Activated CD4-positive, alpha-beta memory T cell treated with anti-CD3 and anti-CD28 coated beads, Interleukin-2, amount 10 ng/mL, durations not matched to agents 7 days and 5 days (primary cell): ENCODE results near the gene BFAR. TPM values are rescaled to one million over a fixed set of nuclear protein-coding genes. Genes with fewer than 3 reads are reported as not detected.
A peak's percentile ranks its signal among the peaks of the same experiment; 100 is the strongest.

Source experiments
- CTCF ChIA-PET: fragments of 350-600 bp; sonication (Branson Sonifier 250); formaldehyde crosslinking; loops from one replicate; lab custom pipeline; 2021; ENCODE audit warnings: antibody characterized with exemption, inconsistent platforms; lab: Charles Lee
- POLR2A ChIA-PET: fragments of 350-600 bp; sonication (Branson Sonifier 250); formaldehyde crosslinking; loops from one replicate; lab custom pipeline; 2021; ENCODE audit warnings: antibody characterized with exemption; lab: Charles Lee
- DNase-seq: peaks from one replicate; pipeline ENCODE4 v3.0.0-alpha.2; 2020
- H3K27ac Mint-ChIP-seq: one replicate; pipeline ENCODE4 v1.8.0; 2021; ENCODE audit warnings: mild to moderate bottlenecking, mixed read lengths
- H3K27me3 Mint-ChIP-seq: one replicate; pipeline ENCODE4 v1.8.0; 2021; ENCODE audit warnings: mixed read lengths
- H3K36me3 Mint-ChIP-seq: one replicate; pipeline ENCODE4 v1.8.0; 2021; ENCODE audit warnings: low read depth, mixed read lengths
- H3K4me1 Mint-ChIP-seq: one replicate; pipeline ENCODE4 v1.8.0; 2021; ENCODE audit warnings: mixed read lengths
- H3K4me3 Mint-ChIP-seq: one replicate; pipeline ENCODE4 v1.8.0; 2021; ENCODE audit warnings: mild to moderate bottlenecking, mixed read lengths
- H3K9me3 Mint-ChIP-seq: one replicate; pipeline ENCODE4 v1.8.0; 2021; ENCODE audit warnings: mixed read lengths
- total RNA-seq, 2 experiments: library from RNA; stranded (reverse); gene quantifications; one replicate each; pipeline ENCODE4 v1.2.3, GENCODE V29; 2021

The BFAR gene
- total RNA-seq, 2 experiments from 2014 or later = 62.3 to 68.8 TPM

DNA sequence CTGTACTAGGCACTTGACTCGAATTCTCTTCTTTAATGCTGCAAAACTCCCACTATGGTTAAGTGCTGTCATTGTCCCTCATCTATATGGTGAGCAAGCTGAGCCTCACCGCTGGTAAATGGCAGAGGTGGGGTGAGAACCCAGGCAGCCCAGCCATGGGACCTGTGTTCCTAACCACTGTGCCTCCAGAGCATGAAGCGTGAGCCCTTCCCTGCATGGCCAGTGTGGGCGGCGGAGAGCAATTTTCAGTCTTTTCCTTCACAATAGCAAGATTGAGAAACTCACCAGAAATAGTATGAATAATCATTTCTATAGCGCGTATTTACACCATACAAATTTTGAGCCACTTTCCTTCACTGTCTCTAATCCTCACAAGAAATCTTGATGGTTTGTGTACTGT is 9.2 kb downstream of the BFAR start:
- Mint-ChIP-seq H3K4me1 (peaks cover 24% of the 10 kb centered on the region), H3K4me3 (no peak overlapping the region), H3K27ac (no peak overlapping the region), H3K36me3 (peaks cover 40% of the 10 kb centered on the region), H3K27me3 (no peaks in the 10 kb centered on the region), H3K9me3 (no peaks in the 10 kb centered on the region)
- CTCF ChIA-PET = no interaction called here
- POLR2A ChIA-PET = interaction anchor here (0.8 to 1.5 kb wide), 2 partner anchors 8 to 10 kb away, joined by 3 to 5 read pairs; no protein-coding TSS in a partner anchor
- no peak for DNase-seq

- Mint-ChIP-seq H3K9me3 (no peaks in the 10 kb centered on the region), H3K27ac (no peak overlapping the region), H3K4me1 (peaks cover 3% of the 10 kb centered on the region), H3K27me3 (no peaks in the 10 kb centered on the region), H3K36me3 (peaks cover 54% of the 10 kb centered on the region), H3K4me3 (no peak overlapping the region)
- POLR2A ChIA-PET = no interaction called here
- CTCF ChIA-PET = no interaction called here
- no peak for DNase-seq
These were observed 17.1 kb downstream of the BFAR start for GRCh38 chr16:14649816-14650215.

- no peak overlapping the region for H3K27ac Mint-ChIP-seq
- peaks cover 3% of the 10 kb centered on the region for H3K4me1 Mint-ChIP-seq
- no peak for DNase-seq
- ChIA-PET POLR2A (interaction anchor here (0.7 to 1.4 kb wide), 2 partner anchors 17 to 21 kb away, joined by 3 to 6 read pairs; partner anchors contain the start of gene PARN), CTCF (no interaction called here)
- H3K9me3 Mint-ChIP-seq = no peaks in the 10 kb centered on the region
- no peak overlapping the region for H3K4me3 Mint-ChIP-seq
- H3K36me3 Mint-ChIP-seq = peaks cover 53% of the 10 kb centered on the region
- H3K27me3 Mint-ChIP-seq = no peaks in the 10 kb centered on the region
These were observed 17.9 kb downstream of the BFAR start for GRCh38 chr16:14650629-14651028.

GRCh38 chr16:14652726-14653125 is 20.0 kb downstream of the BFAR start:
- H3K27ac Mint-ChIP-seq = no peak overlapping the region
- CTCF ChIA-PET = no interaction called here
- H3K4me1 Mint-ChIP-seq = peaks cover 3% of the 10 kb centered on the region
- no peaks in the 10 kb centered on the region for H3K9me3 Mint-ChIP-seq
- H3K27me3 Mint-ChIP-seq = no peaks in the 10 kb centered on the region
- H3K4me3 Mint-ChIP-seq = no peak overlapping the region
- POLR2A ChIA-PET = no interaction called here
- no peak for DNase-seq
- peaks cover 60% of the 10 kb centered on the region for H3K36me3 Mint-ChIP-seq

DNA sequence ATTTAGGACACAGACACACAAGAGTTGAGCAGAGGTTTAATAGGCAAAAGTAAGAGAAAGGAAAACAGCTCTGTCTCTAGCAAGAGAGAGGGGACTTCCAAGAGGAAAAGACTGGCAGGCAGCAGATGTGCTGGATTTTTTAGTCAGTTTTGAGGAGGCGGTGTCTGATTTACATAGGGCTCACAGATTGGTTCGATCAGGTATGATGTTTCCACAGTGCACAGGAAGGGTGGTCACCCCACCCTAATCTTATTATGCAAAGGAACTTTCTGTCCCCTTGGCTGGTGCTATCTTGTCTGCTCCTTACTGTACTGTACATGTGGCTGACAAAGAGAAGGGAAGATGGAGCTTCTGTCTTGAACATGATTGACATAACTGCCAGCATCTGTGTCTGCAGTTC is 25.3 kb downstream of the BFAR start:
- Mint-ChIP-seq H3K27me3 (no peaks in the 10 kb centered on the region), H3K4me1 (peaks cover 6% of the 10 kb centered on the region), H3K36me3 (peaks cover 48% of the 10 kb centered on the region), H3K4me3 (no peak overlapping the region), H3K9me3 (no peaks in the 10 kb centered on the region), H3K27ac (peak overlapping the region; percentile 69)
- POLR2A ChIA-PET = interaction anchor here (0.8 to 1.4 kb wide), 3 partner anchors 16 to 26 kb away, joined by 3 to 5 read pairs (median 4); no protein-coding TSS in a partner anchor
- CTCF ChIA-PET = no interaction called here
- DNase-seq = no peak

- Mint-ChIP-seq H3K27ac (no peak overlapping the region), H3K36me3 (peaks cover 64% of the 10 kb centered on the region), H3K4me1 (peaks cover 5% of the 10 kb centered on the region), H3K27me3 (no peaks in the 10 kb centered on the region), H3K4me3 (no peak overlapping the region), H3K9me3 (no peaks in the 10 kb centered on the region)
- DNase-seq = no peak
- POLR2A ChIA-PET = no interaction called here
- CTCF ChIA-PET = no interaction called here
These were observed 34.9 kb downstream of the BFAR start for GRCh38 chr16:14667347-14668266.

DNA sequence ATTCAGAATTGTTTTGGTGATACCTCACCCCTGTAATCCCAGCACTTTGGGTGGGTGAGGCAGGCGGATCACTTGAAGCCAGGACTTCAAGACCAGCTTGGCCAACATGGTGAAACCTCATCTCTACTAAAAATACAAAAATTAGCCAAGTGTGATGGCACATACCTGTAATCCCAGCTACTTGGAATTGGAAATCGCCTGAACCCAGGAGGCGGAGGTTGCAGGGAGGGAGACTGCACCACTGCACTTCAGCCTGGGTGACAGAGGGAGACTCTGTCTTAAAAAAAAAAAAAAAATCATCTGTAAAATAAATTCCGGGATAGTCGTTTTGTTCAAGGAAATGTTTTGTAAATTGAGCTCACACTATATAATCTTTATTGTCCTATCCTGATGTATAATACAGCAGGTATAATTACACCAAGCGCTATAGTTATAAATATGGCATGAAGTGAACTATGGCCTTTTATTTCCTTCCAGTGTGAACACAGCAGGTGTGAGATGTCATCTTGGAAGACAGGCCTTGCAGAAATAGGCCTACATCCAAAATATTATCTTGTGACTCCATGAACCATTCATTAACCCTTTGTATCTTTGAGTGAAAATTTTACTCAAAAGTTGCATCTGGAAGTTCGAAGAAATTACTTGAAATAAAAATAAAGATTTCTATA is 35.9 kb downstream of the BFAR start:
- Mint-ChIP-seq H3K4me1 (peaks cover 9% of the 10 kb centered on the region), H3K36me3 (peaks cover 60% of the 10 kb centered on the region), H3K4me3 (no peak overlapping the region), H3K27ac (no peak overlapping the region), H3K9me3 (no peaks in the 10 kb centered on the region), H3K27me3 (no peaks in the 10 kb centered on the region)
- ChIA-PET POLR2A (no interaction called here), CTCF (no interaction called here)
- DNase-seq = no peak

DNA sequence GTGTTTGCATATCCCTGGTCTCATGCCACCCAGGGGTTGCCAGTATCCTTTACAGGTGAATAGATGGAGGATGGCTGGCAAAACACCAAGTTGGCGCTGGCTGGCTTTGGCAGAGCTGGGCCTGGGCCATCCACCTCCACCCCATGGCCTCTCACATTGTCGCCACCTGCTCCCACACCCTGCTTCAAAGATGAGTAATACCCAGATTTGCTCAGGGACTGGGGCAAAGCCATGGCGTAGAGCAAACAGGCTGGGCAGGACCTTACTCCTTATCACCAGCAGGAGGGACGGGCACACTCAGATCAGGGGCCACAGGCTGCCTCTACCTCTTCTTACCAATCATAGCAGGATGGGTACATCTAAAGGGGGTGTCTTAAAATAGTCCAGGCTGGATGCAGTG is 37.0 kb downstream of the BFAR start:
- Mint-ChIP-seq H3K4me3 (no peak overlapping the region), H3K27ac (no peak overlapping the region), H3K4me1 (peaks cover 13% of the 10 kb centered on the region), H3K9me3 (peaks cover 2% of the 10 kb centered on the region), H3K36me3 (peaks cover 49% of the 10 kb centered on the region), H3K27me3 (no peaks in the 10 kb centered on the region)
- POLR2A ChIA-PET = no interaction called here
- no peak for DNase-seq
- CTCF ChIA-PET = no interaction called here

- Mint-ChIP-seq H3K4me3 (no peak overlapping the region), H3K27me3 (peaks cover 3% of the 10 kb centered on the region), H3K36me3 (peaks cover 26% of the 10 kb centered on the region)
These were observed 39.7 kb downstream of the BFAR start for GRCh38 chr16:14672403-14672971.

GRCh38 chr16:14676633-14677032 is 43.9 kb downstream of the BFAR start:
- Mint-ChIP-seq H3K27ac (no peak overlapping the region), H3K36me3 (peaks cover 4% of the 10 kb centered on the region), H3K27me3 (peaks cover 3% of the 10 kb centered on the region), H3K4me3 (no peak overlapping the region), H3K4me1 (peaks cover 13% of the 10 kb centered on the region), H3K9me3 (peaks cover 5% of the 10 kb centered on the region)
- POLR2A ChIA-PET = no interaction called here
- CTCF ChIA-PET = no interaction called here
- no peak for DNase-seq

More at GRCh38 chr16:14672403-14672971, 39.7 kb downstream of the BFAR start:
- Mint-ChIP-seq H3K9me3 (peaks cover 5% of the 10 kb centered on the region), H3K4me1 (peaks cover 13% of the 10 kb centered on the region), H3K27ac (no peak overlapping the region)
- CTCF ChIA-PET = no interaction called here
- DNase-seq = peak; percentile 25
- POLR2A ChIA-PET = no interaction called here

DNA sequence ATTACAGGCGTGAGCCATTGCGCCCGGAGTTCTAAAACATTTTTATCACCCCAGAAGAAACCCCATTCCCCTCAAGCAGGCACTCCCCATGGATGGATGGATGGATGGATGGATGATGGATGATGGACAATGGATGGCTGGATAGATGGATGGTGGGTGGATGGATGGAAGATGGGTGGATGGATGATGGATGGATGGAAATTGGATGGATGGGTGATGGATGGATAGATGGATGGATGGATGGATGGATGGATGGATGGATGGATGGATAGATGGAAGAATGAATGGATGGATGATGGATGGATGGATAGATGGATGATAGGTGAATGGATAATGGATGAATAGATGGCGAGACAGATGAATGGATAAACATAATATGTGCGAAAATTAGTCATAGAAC is 44.9 kb downstream of the BFAR start:
- Mint-ChIP-seq H3K4me1 (peaks cover 7% of the 10 kb centered on the region), H3K27me3 (peaks cover 3% of the 10 kb centered on the region), H3K27ac (no peak overlapping the region), H3K9me3 (peaks cover 5% of the 10 kb centered on the region), H3K4me3 (no peak overlapping the region), H3K36me3 (peaks cover under 1% of the 10 kb centered on the region)
- CTCF ChIA-PET = no interaction called here
- DNase-seq = no peak
- POLR2A ChIA-PET = no interaction called here

DNA sequence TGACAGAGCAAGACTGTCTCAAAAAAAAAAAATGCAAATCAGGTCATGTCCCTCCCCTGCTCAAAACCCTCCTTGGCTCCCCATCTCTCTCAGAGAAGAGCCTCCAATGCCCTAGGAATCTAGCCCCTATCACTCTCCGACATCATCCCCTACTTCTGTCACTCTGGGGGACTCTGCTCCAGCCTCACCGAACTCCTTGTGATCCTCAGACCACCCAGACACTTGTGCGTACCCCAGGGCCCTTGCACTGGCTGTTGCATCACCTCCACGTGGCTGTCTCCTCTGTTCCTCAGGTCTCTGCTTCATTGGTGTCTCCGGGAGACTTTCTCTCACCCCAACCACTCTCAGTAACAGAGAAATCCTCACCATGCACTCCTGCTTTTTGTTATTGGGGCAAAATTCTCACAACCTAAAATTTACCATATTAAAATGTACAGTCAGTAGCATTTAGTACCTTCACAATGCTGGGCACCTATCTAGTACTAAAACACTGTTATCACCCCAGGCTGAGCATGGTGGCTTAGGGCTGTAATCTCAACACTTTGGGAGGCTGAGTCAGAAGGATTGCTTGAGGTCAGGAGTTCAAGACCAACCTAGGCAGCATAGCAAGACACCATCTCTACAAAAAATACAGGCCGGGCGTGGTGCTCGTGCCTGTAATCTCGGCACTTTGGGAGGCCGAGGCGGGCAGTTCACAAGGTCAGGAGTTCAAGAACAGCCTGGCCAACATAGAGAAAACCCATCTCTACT is 46.2 kb downstream of the BFAR start:
- Mint-ChIP-seq H3K36me3 (no peaks in the 10 kb centered on the region), H3K4me3 (no peak overlapping the region), H3K27ac (no peak overlapping the region), H3K27me3 (peaks cover 3% of the 10 kb centered on the region), H3K4me1 (peaks cover 1% of the 10 kb centered on the region), H3K9me3 (peaks cover 5% of the 10 kb centered on the region)
- ChIA-PET POLR2A (no interaction called here), CTCF (no interaction called here)
- no peak for DNase-seq
